Neural cell (in vitro differentiated cells): ENCODE results near the gene SWT1. TPM values are rescaled to one million over a fixed set of nuclear protein-coding genes. Genes with fewer than 3 reads are reported as not detected.

Experiments used
- H2AFZ ChIP-seq: fragments of 200-600, 300-800 bp; sonication (generic), shearing (Covaris generic); 2 replicates; pipeline ENCODE4 v1.6.0; 2014; ENCODE audit warnings: low read depth, mild to moderate bottlenecking, antibody characterized with exemption, low read length, moderate library complexity
- H3F3A ChIP-seq: fragments of 200-600 bp; shearing (Covaris generic); 2 replicates; pipeline ENCODE4 v1.6.1; 2016; ENCODE audit warnings: mild to moderate bottlenecking, moderate library complexity, mixed read lengths, antibody characterized with exemption, low read length; ENCODE audit not compliant: insufficient read depth, poor library complexity, severe bottlenecking
- H3K27ac ChIP-seq: fragments of 200-600, 300-800 bp; sonication (generic), shearing (Covaris generic); 2 replicates; pipeline ENCODE4 v1.5.1; 2014; ENCODE audit warnings: mild to moderate bottlenecking, low read length, moderate library complexity
- H3K27me3 ChIP-seq: fragments of 300-800, 200-600 bp; sonication (generic), shearing (Covaris generic); 2 replicates; pipeline ENCODE4 v1.6.0; 2014; ENCODE audit warnings: mild to moderate bottlenecking, low read depth, low read length, moderate library complexity; ENCODE audit not compliant: insufficient read depth
- H3K36me3 ChIP-seq: fragments of 300-800, 200-600 bp; sonication (generic), shearing (Covaris generic); 2 replicates; pipeline ENCODE4 v1.5.1; 2014; ENCODE audit warnings: mild to moderate bottlenecking, antibody characterized with exemption, low read length, moderate library complexity; ENCODE audit not compliant: insufficient read depth
- H3K4me2 ChIP-seq: fragments of 300-800, 200-600 bp; sonication (generic), shearing (Covaris generic); 2 replicates; pipeline ENCODE4 v1.6.0; 2014; ENCODE audit warnings: mild to moderate bottlenecking, low read length
- H3K4me3 ChIP-seq: fragments of 300-800, 200-600 bp; sonication (generic), shearing (Covaris generic); 2 replicates; pipeline ENCODE4 v1.5.1; 2014; ENCODE audit warnings: mild to moderate bottlenecking, low read length, moderate library complexity
- H3K79me2 ChIP-seq: fragments of 200-600 bp; shearing (Covaris generic); replicated peaks from 2 replicates; pipeline ENCODE4 v1.6.0; 2014; ENCODE audit warnings: mild to moderate bottlenecking, low read length, moderate library complexity; ENCODE audit not compliant: insufficient read depth
- H3K9ac ChIP-seq: fragments of 300-800, 200-600 bp; sonication (generic), shearing (Covaris generic); 2 replicates; pipeline ENCODE4 v1.6.1; 2016; ENCODE audit warnings: mild to moderate bottlenecking, low read length, mixed read lengths
- H3K9me2 ChIP-seq: fragments of 200-600 bp; shearing (Covaris generic); 2 replicates; pipeline ENCODE4 v1.6.1; 2016; ENCODE audit warnings: mild to moderate bottlenecking, low read length, mixed read lengths; ENCODE audit not compliant: insufficient read depth
- H3K9me3 ChIP-seq: fragments of 200-600, 300-800 bp; sonication (generic), shearing (Covaris generic); 2 replicates; pipeline ENCODE4 v1.6.1; 2016; ENCODE audit warnings: mild to moderate bottlenecking, mixed run types, low read length, moderate library complexity, mixed read lengths
- H4K20me1 ChIP-seq: fragments of 200-600 bp; shearing (Covaris generic); 2 replicates; pipeline ENCODE4 v1.6.1; 2016; ENCODE audit warnings: mild to moderate bottlenecking, mixed run types; ENCODE audit not compliant: insufficient read depth
- EP300 ChIP-seq: fragments of 450-650 bp; conservative IDR thresholded peaks from 2 replicates; pipeline ENCODE4 v1.6.1; 2014; ENCODE audit warnings: antibody characterized with exemption, mild to moderate bottlenecking, moderate library complexity; ENCODE audit not compliant: poor library complexity, severe bottlenecking
- EZH2 ChIP-seq: fragments of 200-600, 300-800 bp; shearing (Covaris generic), sonication (generic); IDR thresholded peaks from 2 replicates; pipeline ENCODE4 v1.6.1; 2014; ENCODE audit warnings: antibody characterized with exemption, low read length, borderline replicate concordance, mild to moderate bottlenecking; ENCODE audit not compliant: insufficient read depth, poor library complexity, severe bottlenecking
- MXI1 ChIP-seq: fragments of 450-650 bp; conservative IDR thresholded peaks from 2 replicates; pipeline ENCODE4 v1.6.1; 2014; ENCODE audit warnings: antibody characterized with exemption, mild to moderate bottlenecking; ENCODE audit not compliant: poor library complexity, severe bottlenecking
- POLR2AphosphoS5 ChIP-seq: IDR thresholded peaks from 2 replicates; pipeline ENCODE4 v1.6.1; 2012
- RAD21 ChIP-seq: fragments of 450-650 bp; conservative IDR thresholded peaks from 2 replicates; pipeline ENCODE4 v1.6.1; 2014; ENCODE audit warnings: antibody characterized with exemption, mild to moderate bottlenecking, moderate library complexity
- SMC3 ChIP-seq: fragments of 450-650 bp; conservative IDR thresholded peaks from 2 replicates; pipeline ENCODE4 v1.6.1; 2014; ENCODE audit warnings: antibody characterized with exemption, mild to moderate bottlenecking, moderate library complexity; ENCODE audit not compliant: poor library complexity
- TAF1 ChIP-seq: IDR thresholded peaks from 2 replicates; pipeline ENCODE4 v1.6.1; 2012; ENCODE audit warnings: low read depth
- polyA plus RNA-seq: library from polyadenylated mRNA; depleted of rRNA; stranded (reverse); fragments of >200 nt; gene quantifications from 2 replicates; pipeline ENCODE4 v1.2.3, GENCODE V29; 2014
- TF ChIP-seq, protein P1 (sequence below): fragments of 450-650 bp; IDR thresholded peaks from 2 replicates; pipeline ENCODE4 v1.5.1; 2014; ENCODE audit warnings: antibody characterized with exemption, mild to moderate bottlenecking, moderate library complexity; ENCODE audit not compliant: poor library complexity, severe bottlenecking
- TF ChIP-seq, protein P2 (sequence below): IDR thresholded peaks from 2 replicates; pipeline ENCODE4 v1.6.1; 2012; ENCODE audit warnings: borderline replicate concordance

SWT1 gene
- polyA plus RNA-seq, 1 donor from 2014 or later: 9.3 TPM

DNA sequence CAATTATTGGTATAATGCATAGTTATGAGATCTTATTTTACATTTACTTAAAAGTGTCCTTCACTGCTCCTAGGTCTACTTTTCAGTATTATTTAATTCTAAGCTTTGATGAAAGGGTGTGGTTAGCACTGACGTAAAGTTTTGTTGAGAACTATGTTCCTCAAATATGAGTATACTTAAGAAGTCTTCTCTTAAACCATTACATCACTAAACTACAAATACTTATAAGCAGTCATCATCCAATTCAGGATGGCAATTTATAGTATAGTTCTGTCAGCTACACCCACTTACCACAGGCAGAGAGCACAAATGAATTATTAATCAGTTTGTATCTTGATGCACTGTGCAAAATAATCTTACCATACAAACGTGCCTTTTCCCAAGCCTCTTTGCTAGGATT lies 27.3 kb upstream of the SWT1 start:
- H2AFZ ChIP-seq: no peak overlapping the region
- no peaks in the 10 kb centered on the region for H3K27me3 ChIP-seq
- H3K9ac ChIP-seq: no peak overlapping the region
- no peak overlapping the region for H3K27ac ChIP-seq
- TF ChIP-seq SMC3 (no peak), EZH2 (no peak), POLR2AphosphoS5 (no peak), TAF1 (no peak)
- H3K4me2 ChIP-seq: no peak overlapping the region
- H4K20me1 ChIP-seq: no peaks in the 10 kb centered on the region
- H3F3A ChIP-seq: peaks cover 3% of the 10 kb centered on the region
- no peaks in the 10 kb centered on the region for H3K79me2 ChIP-seq
- H3K9me3 ChIP-seq: no peaks in the 10 kb centered on the region
- no peak overlapping the region for H3K4me3 ChIP-seq
- no peaks in the 10 kb centered on the region for H3K9me2 ChIP-seq
- H3K36me3 ChIP-seq: no peaks in the 10 kb centered on the region

DNA sequence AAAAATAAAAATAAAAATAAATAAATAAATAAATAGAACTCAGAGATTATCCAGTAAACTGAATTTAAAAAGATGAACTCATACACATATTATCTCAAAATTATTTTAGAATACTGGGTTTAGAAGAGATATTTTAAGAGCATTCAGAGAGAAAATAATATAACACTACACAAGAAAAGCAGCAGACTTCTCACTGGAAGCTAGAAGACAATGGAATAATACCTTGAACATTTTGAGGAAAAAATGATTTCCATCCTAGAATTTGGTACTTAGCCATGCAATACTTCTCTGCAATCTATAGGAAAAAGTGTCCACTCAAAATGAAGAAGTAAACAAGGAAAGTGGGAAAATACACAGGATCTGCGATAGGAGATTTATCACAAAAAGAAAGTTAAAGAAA lies 24.4 kb upstream of the SWT1 start:
- H3K4me3 ChIP-seq: no peak overlapping the region
- H4K20me1 ChIP-seq: no peaks in the 10 kb centered on the region
- H2AFZ ChIP-seq: no peak overlapping the region
- H3K4me2 ChIP-seq: no peak overlapping the region
- H3K9me2 ChIP-seq: no peaks in the 10 kb centered on the region
- H3K9me3 ChIP-seq: no peaks in the 10 kb centered on the region
- no peak for TF ChIP-seq MXI1
- no peak for TF ChIP-seq RAD21
- TF ChIP-seq TAF1: no peak
- no peak for TF ChIP-seq EZH2
- TF ChIP-seq, protein P1, sequence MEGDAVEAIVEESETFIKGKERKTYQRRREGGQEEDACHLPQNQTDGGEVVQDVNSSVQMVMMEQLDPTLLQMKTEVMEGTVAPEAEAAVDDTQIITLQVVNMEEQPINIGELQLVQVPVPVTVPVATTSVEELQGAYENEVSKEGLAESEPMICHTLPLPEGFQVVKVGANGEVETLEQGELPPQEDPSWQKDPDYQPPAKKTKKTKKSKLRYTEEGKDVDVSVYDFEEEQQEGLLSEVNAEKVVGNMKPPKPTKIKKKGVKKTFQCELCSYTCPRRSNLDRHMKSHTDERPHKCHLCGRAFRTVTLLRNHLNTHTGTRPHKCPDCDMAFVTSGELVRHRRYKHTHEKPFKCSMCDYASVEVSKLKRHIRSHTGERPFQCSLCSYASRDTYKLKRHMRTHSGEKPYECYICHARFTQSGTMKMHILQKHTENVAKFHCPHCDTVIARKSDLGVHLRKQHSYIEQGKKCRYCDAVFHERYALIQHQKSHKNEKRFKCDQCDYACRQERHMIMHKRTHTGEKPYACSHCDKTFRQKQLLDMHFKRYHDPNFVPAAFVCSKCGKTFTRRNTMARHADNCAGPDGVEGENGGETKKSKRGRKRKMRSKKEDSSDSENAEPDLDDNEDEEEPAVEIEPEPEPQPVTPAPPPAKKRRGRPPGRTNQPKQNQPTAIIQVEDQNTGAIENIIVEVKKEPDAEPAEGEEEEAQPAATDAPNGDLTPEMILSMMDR: no peak
- TF ChIP-seq SMC3: no peak
- TF ChIP-seq, protein P2, sequence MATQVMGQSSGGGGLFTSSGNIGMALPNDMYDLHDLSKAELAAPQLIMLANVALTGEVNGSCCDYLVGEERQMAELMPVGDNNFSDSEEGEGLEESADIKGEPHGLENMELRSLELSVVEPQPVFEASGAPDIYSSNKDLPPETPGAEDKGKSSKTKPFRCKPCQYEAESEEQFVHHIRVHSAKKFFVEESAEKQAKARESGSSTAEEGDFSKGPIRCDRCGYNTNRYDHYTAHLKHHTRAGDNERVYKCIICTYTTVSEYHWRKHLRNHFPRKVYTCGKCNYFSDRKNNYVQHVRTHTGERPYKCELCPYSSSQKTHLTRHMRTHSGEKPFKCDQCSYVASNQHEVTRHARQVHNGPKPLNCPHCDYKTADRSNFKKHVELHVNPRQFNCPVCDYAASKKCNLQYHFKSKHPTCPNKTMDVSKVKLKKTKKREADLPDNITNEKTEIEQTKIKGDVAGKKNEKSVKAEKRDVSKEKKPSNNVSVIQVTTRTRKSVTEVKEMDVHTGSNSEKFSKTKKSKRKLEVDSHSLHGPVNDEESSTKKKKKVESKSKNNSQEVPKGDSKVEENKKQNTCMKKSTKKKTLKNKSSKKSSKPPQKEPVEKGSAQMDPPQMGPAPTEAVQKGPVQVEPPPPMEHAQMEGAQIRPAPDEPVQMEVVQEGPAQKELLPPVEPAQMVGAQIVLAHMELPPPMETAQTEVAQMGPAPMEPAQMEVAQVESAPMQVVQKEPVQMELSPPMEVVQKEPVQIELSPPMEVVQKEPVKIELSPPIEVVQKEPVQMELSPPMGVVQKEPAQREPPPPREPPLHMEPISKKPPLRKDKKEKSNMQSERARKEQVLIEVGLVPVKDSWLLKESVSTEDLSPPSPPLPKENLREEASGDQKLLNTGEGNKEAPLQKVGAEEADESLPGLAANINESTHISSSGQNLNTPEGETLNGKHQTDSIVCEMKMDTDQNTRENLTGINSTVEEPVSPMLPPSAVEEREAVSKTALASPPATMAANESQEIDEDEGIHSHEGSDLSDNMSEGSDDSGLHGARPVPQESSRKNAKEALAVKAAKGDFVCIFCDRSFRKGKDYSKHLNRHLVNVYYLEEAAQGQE: no peak
- no peak for TF ChIP-seq POLR2AphosphoS5
- TF ChIP-seq EP300: no peak
- peaks cover 3% of the 10 kb centered on the region for H3F3A ChIP-seq
- no peak overlapping the region for H3K9ac ChIP-seq
- H3K27me3 ChIP-seq: no peaks in the 10 kb centered on the region
- H3K36me3 ChIP-seq: no peaks in the 10 kb centered on the region
- H3K79me2 ChIP-seq: no peaks in the 10 kb centered on the region
- H3K27ac ChIP-seq: no peak overlapping the region
